ENCODE measurements around the gene ACTR1B.
"Not testable (repeated sequence)": the region's sequence is repeated elsewhere in the genome, so short reads cannot be mapped to it uniquely, and the experiment has no call there.

ACTR1B gene

DNA sequence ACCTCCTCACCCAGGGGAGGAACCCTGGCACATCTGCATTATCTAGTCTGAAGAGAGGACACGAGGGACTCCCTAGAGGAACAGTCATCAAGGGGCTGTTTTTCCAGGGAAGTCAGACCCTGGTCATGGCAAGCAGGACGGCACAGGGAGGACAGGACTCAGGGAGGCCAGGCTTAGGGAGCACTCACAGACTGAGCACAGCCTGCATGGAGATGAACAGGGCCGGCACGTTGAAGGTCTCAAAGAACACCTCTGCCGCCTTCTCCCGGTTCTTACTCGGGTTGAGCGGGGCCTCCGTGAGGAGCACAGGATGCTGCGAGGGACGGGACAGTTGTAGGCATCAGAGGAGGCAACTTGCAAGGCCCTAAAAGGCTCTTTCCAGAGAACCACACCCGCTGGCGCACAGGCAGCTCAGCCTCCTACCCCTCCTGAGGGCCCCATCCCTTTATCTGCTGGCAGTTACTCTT, 5.1 kb downstream of the ACTR1B start:
- no peak for DNase-seq (ENCODE audit: low read depth)

DNA sequence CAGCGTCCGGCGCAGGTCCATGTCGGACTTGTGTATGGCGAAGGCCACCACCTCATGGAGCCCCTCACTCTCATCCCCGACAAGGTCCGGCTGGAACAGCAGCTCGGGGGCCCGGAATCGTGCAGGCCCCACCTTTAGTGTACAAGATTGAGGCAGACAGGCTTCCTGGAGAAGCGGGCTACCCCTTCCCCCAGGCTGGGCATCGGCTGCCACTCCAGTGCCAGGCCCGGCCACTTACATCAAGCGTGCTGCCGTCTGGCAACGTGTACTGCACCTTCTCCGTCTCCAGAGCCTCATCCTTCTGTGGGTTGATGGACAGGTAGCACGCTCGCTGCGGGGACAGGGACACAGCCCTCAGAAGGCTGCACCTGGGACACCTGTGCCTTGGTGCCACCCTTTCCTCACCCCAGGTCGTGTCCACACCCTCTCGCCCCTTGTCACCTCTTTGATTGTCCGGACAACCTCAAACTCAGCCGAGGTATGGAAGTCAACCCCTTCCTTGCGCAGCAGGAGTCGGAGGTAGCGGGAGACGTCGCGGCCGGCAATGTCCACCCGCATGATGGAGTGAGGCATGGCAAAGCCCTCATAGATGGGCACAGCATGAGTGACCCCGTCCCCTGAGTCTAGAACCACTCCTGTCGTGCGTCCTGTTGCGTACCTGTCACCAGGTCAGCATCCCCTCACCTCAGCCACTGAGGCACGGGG, 5.7 kb downstream of the ACTR1B start:
- no peak for DNase-seq (ENCODE audit: low read depth)

DNA sequence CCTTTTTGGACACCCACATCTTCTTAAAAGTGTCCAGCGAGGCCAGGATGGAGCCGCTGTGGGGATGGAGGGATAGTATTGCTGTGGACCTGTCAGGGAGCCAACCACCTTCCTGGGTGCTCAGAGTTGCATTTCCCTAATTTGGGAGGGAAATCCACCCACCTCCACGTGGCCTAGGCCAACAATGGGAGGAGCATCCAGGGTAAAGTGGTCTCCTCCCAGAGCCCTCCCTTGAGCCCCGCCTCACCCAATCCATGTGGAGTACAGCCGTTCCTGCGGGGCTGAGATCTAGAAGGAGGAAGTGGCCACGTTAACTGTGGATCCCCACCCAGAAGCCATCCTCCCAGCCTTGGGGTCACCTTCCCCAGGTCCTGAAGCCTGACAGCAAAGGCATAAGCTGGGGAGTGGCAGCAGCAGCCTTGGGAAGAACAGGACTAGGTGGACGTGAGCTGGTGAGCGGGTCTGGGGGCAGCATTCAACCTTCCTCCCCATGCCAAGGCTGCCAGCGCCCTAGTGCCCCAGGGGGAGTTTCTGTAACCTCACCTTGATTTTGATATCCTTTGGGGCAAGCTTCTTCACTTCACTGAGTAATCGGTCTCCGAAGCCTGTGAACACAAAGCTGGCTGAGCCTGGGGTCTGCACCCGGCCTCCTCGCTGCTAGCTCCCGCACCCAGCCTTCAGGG, 6.8 kb downstream of the ACTR1B start:
- no peak for DNase-seq (ENCODE audit: low read depth)

DNA sequence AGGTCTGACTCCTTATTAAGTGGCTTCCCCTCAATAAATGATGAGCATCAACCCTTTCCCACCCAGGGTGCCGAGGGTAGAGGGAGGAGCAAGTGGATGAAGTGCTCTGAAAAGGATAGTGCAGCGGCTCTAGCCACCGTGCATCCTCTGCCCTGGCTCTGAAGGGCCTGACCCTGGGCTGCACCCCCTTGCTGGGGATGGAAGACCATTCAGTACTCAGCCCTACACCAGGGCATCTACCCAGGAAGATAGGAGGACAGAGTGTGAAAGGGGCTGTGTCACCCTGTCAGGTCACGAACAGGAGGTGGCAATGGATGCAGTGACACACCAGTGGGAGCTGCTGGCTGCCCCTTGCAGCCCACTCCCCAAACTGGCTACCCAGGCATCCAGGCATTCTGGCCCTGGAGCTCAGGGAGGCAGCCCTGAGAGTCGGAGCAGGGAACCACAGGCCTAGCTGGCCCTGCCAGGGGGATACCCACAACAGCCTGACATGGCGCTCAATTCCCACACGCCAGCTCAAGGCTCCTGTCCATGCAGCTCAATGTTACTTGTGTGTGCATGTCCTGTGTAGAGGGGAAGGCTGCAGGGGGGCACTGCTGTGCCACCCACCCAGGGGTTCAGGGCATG, 7.6 kb downstream of the ACTR1B start:
- no peak for DNase-seq (ENCODE audit: low read depth)

DNA sequence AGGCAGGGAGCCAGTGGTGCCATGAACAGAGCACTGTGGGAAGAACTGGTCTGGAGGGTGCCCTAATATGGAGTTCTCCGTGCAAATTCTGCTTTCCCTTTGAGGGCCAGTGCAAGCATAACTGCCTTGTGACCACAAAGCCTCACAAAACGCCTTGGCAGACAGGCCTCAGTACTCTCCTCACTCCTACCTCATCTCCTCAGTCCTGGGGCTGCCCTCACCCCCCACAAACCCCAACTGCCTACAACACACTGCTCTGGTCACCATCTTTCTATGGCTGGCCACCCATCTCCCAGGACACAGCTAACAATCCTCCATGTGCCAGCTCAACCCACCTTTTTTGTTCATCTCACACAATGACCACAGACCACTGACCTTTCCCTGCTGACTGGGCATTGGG, 9.1 kb downstream of the ACTR1B start:
- no peak for DNase-seq (ENCODE audit: low read depth)

DNA sequence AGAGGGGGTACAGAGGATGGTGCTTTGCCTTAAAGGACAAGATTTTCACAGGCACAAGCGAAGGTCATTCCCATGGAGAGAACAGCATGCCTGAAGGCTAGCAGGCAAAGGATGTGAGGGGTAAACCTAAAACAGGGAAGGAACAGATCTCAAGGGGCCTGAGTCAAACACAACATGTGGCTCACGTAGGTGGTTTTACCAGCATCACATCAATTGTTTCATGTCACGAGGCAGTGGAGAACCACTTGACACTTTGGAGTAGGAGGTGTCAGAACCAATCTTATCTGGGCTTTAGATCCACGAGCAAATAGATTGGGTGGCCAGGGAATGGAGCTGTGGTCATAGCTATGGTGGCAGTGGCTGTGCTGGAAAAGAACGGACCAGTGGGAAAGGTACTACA, 9.5 kb downstream of the ACTR1B start:
- no peak for DNase-seq (ENCODE audit: low read depth)

DNA sequence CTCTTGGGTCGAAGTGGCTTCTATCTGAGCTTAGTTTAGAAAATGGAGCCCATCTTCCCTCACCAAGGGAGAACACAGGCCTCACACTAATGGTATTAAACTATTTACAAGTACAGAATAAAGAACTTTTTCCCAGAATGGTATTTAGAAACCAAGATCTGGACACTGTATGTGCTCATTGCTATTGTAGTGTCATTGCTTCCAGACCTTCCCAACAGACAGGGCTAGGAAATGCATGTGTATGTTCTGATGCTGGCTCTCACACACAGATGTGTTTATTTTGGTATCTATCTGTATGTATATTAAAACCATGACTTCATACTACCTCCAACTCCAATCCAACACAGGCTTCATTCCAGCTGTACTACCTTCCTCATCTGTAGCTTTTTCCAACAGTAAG, 10.0 kb downstream of the ACTR1B start:
- DNase-seq (ENCODE audit: low read depth) = no peak

DNA sequence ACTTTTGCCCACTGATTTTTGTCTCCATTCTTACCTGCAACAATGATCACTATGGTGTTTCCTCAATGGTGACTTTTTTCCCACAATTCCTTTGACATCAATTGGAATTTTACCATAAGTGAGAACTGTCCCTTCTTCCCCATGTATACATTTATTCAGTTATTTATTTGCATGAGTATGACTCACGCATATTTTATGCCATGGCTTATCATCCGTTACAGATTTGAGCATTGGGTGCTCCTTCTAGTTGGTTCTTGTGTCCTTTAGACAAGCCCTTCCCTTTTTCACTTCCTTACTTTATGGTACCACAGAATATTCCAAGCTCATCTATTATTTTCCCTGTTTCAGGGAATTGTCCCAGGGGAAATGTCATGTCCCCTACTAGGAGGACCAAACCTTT, 10.4 kb downstream of the ACTR1B start:
- DNase-seq (ENCODE audit: low read depth) = no peak

DNA sequence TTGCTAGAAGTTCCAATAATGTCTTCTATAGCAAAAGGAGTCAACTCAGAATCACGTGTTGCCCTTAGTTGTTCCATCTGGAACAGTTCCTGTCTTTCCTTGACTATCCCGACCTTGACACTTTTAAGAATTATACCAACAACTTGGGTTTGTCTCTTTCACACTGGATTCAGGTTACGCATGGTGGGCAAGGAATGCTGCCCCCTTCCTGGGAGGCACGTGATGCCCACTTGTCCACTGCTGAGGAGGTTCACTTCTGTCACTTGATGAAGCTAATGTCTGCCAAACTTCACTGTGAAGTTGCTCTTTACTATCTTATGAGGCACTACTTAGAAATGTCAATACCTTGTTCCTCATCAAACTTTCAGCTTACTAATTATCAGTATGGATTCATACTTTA, 12.7 kb downstream of the ACTR1B start:
- no peak for DNase-seq (ENCODE audit: low read depth)

DNA sequence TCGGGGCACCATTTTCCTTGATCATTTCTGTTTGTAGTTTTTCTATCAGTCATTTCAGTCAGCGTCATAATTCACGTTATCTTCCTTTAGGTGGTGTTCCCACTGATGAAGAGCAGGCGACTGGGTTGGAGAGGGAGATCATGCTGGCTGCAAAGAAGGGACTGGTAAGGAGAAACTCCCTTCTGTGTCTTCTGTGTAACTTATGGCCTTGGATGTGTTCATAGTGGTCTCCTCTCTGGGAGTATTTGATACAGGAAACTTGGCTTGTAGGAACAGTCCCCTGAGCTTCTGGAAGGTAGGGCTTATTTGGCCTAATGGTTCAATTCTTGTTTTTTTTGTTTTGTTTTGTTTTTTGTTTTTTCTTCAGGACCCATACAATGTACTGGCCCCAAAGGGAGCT, 16.9 kb downstream of the ACTR1B start:
- no peak for DNase-seq (ENCODE audit: low read depth)

DNA sequence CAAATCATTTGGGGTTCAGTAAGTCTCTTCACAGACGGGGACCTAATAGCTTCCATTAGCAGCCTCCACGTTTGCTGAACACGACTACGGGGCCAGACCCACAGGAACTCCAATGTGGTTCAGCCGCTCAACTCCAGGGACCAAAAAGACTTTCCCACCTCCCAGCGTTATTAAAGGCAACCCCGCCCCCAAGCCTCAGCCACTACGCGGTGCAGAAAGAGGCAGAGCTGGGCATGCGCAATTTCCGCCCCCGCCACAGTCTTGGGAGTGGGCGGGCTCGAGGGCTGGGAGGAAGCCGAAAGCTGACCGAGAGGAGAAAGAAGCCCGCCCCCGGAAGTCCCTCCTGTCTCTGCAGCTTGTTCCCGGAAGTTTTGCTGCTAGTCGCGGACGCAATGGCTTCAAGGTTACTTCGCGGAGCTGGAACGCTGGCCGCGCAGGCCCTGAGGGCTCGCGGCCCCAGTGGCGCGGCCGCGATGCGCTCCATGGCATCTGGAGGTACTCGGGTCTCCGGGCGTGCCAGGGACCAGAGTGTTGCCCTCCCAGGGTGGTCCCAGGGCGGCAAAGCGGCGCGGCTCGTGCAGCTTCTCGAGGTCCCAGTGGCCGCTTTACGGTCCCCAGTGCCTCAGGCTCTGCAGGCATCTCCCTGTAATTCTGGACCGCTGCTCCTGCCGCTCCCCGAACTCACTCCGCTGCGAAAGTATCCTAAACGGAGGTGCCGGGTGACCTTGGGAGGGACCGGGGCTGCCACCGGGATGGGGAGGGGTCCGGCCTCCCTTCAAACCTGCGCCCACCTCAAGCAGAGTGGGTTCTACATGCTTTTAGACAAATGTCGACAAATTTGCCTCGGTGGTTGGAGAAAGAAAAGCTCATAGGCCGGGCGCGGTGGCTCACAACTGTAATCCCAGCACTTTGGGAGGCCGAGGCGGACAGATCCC, 17.9 kb downstream of the ACTR1B start, which contains the start of gene COX5B:
Gene COX5B (plus strand): TSS at position 368 of the 935 bp plus-strand sequence. CDS start 25 bp downstream, at position 393.
- DNase-seq (ENCODE audit: low read depth) = peak; percentile 96

DNA sequence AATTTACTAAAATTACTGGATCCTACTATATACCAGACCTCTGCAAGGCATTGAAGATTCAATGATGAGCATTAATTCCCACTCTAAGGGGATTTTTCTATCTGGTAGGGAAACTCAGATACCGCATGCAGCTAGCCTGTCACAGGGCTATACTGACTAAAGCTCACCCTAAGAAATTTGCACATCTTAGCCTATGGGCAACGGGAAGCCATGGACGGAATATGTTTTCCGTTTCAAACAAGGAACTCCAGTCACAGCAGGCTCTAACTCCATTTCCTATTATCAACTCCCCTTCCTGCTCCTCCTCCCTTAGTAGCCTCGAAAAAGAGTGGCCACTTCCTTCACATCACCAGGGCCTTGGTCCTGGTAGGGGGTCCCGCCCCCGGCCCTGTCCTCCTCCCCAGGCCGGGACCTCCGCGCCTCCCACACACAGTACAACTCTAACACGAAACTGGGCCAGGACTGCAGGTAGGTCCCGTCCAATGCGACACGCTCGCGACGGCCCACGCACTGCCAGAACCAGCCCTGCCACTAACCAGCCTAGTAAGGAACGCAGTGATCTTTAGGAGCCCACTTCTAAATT, 18.6 kb downstream of the ACTR1B start:
- DNase-seq (ENCODE audit: low read depth) = no peak

DNA sequence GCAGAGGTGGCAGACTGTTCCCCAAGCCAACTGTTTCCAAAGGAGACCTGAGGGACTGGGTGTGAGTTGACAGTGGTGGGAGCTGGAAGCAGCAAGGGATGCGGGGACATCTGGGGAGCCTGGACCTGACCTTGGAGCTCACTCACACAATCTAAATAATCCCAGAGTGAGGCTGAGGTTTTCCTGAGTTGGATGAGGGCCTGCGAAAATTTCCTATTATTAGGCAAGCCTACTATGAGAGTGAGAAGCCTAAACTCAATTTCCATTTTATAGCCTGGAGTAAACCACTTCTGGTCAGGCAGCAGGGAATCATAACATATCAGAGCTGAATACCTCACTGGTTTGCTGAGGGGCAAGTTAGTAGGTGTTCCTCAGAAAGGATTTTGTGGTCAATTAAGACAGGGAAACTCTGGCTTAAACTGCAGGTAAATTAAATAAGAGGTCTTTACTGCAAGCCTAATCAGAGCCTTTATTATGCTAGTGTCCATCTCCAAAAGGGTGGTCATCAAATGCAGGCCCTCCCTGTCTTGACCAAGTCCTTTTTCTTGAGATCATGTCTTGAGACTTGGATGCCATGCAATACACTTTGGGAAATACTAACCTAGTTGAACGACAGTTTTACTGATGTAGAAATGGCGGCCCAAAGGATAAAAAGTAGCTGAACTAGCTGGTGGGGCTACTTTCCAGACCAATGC, 19.7 kb downstream of the ACTR1B start:
- no peak for DNase-seq (ENCODE audit: low read depth)

DNA sequence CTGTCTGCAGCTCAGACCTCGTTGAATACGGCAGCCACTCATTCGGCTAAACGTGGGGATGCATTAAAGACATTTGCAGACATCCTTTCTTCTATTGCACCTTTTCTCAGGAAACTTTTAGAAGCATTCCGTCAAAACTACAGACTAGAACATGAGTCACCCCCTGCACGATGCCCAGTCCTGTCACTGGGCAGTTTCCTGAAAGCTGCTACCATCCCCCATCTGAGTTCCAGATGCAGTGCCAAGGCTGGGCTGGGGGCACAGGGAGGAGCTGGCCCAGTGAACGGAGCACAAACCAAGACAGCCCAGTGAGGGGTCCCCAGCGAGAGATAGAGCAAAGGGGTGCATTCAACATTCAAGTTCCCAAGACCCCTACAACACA, 37.8 kb downstream of the ACTR1B start:
- DNase-seq (ENCODE audit: low read depth) = not testable (repeated sequence)

DNA sequence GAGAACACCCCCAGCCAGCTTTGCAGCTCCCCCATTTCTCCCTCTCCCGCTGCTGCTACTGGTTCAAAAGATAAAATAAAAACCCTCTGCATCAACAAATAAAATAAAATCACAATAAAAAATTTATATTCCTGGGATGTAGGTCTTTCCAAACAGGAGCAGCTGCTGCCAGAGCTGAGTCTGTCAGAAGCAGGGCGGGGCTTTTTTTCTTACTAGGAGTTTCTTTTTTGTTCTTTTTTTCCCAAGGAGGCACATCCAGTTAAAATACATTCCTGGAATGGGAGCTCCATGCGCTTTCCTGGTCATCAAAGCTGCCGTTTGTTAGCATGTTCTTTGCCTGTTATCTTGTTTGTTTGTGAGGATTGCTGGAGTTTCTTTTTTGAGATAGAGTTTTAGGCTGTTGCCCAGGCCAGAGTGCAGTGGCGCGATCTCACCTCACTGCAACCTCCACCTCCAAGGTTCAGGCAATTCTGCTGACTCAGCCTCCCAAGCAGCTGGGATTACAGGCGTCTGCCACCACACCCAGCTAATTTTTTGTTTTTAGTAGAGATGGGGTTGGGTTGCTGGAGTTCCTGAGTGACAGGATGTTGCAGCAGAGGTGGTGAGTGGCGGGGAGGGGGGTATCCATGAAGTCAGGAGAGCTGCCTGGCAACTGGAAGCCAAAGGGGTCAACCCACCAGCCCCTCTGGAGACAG, 38.3 kb downstream of the ACTR1B start:
- DNase-seq (ENCODE audit: low read depth) = not testable (repeated sequence)

DNA sequence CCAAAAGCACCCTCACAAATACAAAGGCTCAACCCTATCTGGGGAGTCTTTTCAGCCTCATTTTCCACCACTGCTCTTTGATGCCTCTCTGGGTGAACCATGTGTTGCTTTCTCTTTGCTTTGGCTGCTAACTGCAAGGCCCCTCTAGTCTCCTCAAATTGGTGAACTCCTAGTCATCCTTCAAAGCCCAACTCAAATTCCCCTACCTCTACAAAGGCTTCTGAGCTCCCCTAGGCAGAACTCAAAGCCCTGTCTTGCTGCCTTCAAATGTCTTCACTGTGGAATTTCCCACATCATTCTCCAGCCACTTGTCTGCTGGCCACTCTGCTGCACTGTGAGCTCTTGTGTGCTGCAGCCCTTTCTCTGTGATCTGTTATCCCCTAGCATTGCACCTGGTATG, 40.9 kb downstream of the ACTR1B start:
- not testable (repeated sequence) for DNase-seq (ENCODE audit: low read depth)

DNA sequence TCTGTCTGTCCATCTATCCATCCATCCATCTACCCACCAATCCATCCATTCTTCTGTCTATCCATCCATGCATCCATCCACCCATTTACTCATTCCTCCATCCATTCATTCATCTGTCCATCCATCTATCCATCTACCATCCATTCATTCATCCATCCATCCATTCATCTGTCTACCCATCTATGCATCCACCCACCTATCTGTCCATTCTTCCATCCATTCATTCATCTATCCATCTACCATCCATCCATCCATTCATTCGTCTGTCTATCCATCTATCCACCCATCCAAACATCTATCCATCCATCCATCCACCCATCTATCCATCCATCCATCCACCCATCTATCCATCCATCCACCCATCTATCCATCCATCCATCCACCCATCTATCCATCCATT, 43.4 kb downstream of the ACTR1B start:
- not testable (repeated sequence) for DNase-seq (ENCODE audit: low read depth)

DNA sequence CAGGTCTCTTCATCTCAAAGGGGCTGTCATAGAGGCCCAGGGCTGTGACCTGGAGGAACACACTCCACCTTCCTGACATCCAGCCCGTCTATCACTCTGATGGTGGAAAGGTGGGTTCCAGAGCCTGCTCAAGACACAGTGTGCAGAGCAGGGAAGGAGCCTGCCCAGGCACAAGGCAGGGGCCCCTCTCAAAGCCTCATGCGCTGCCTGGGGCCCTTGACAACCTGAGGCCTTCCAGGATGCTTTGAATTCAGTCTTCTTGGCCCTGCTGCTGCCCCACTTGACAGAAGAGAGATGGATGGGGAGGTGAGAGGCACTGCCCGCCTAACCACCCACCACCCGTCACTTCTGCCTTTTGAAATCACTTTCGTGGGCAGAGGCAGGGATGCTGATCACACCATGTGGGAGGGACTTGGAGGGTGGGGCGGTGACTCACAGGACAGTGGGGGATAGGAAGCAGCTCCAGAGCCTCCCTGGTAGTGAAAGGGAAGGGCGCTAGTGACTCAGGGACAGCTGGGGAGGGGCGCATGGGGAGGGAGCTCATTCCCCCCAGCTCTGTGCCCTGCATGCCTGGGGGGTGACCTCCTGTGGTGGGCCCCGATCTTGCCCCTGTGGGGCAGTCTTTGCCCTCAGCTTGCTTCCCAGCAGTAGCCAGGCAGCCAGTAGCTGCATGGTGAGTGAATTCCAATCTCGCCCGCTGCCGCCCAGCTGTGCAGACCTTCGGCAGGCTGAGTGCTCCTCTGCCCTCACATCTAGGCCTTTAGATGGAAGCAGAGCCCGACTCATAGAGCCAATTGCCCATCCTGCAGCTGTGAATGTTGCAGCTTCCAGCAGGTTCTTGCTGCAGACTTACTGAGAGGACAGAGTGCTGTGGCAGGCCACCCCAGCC, 44.7 kb downstream of the ACTR1B start:
- DNase-seq (ENCODE audit: low read depth) = not testable (repeated sequence)

DNA sequence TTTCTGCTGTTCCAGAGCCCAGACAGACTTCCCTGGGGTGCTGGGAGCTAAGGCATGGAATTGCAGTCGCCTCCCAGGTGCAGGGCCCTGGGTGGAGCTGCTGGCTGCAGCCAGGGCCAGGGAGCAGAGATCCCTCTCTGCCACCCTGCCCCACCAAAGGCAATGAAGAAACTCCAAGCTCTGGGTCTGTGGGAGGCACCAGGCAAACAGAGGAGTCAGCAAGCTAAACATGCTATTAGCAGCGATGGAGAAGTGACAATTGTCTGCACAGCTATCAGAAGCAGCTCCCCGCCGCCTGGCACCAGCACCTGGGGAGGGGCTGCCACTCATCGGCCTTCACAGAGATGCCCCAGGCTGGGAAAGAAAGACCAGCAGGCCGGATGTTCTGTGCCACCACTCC, 45.9 kb downstream of the ACTR1B start:
- no peak for DNase-seq (ENCODE audit: low read depth)
